ENCODE results near the gene ZER1. TPM values are rescaled to one million over a fixed set of nuclear protein-coding genes. Genes with fewer than 3 reads are reported as not detected.

ZER1 gene
- total RNA-seq (ENCODE audit: low replicate concordance) = 14.7 and 28.2 TPM in 2 replicates

DNA sequence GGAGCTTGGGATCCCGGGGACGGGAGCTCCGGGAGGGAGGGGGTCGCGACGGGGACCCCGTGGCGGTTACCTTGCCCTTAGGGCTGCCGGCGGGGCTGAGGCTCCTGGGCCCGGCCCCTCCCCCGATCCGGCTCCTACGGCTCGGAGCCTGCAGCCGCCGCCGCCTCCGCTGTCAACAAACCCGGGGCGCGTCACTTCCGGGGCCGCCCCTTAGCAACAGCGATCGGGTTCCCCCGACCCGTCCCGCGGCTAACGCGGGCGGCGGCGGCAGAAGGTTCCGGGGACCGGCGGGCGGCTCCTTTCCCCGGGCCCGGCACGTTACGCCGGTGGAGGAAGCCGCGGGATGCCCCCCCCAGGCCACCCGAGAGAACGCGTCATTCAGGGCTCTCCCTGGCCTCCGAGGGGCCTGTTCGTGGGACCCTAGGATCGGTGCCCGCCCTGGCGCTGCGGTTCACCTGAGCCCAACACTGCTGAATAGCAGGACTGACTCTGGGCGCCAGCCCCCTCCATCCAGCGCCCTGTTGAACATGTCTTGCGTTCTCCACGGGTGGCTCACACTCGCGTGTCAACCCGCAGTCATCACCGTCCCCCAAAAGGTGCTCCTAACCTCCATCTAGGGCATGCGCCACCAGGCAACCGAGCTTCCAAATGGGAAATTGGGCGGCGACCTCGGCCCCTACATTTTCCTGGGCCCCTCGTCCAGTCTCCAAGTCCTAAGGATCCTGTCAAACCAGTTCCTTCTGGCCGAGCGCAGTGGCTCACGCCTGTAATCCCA is at the start of gene ZER1:
TSS of gene ZER1 (minus strand) at position 183 of the 775 bp plus-strand sequence. CDS start 16,362 bp downstream, outside the sequence.
- H3K27me3 ChIP-seq = no peaks in the 10 kb centered on the region
- peak; percentile 97 for DNase-seq (ENCODE audit: low spot score)
- H3K4me1 Mint-ChIP-seq = peaks cover 17% of the 10 kb centered on the region
- H3K9ac ChIP-seq = peak within 1 kb of the TSS; percentile 84
- peak within 1 kb of the TSS; percentile 72 for H3K27ac ChIP-seq
- H3K36me3 ChIP-seq = no peaks in the 10 kb centered on the region
- peak within 1 kb of the TSS; percentile 91 for H2AFZ ChIP-seq (replicated peaks)
- H3F3A ChIP-seq (ENCODE audit: low read depth) = peaks cover 24% of the 10 kb centered on the region
- peaks cover 11% of the 10 kb centered on the region for H3K27me3 Mint-ChIP-seq (ENCODE audit: insufficient read depth, low read depth)
- no peaks in the 10 kb centered on the region for H3K9me3 ChIP-seq (ENCODE audit: low read depth)
- H3K4me1 ChIP-seq = no peaks in the 10 kb centered on the region
- no peak for TF ChIP-seq CTCF (IDR thresholded peaks at IDR 0.05)
- no peak for TF ChIP-seq EZH2phosphoT487 (IDR thresholded peaks at IDR 0.05)
- no peak for TF ChIP-seq EZH2 (IDR thresholded peaks at IDR 0.05)
- H3K9me3 Mint-ChIP-seq = peaks cover 6% of the 10 kb centered on the region
- peak within 1 kb of the TSS; percentile 97 for H3K4me3 Mint-ChIP-seq
- H3K79me2 ChIP-seq (ENCODE audit: low read depth) = peaks cover 24% of the 10 kb centered on the region
- no peaks in the 10 kb centered on the region for H3K36me3 Mint-ChIP-seq
- H3K4me3 ChIP-seq = peak within 1 kb of the TSS; percentile 95
- peaks cover 10% of the 10 kb centered on the region for H4K20me1 ChIP-seq (ENCODE audit: low read depth)
- peak within 1 kb of the TSS; percentile 95 for H3K27ac Mint-ChIP-seq
- peak within 1 kb of the TSS; percentile 95 for H3K4me2 ChIP-seq

DNA sequence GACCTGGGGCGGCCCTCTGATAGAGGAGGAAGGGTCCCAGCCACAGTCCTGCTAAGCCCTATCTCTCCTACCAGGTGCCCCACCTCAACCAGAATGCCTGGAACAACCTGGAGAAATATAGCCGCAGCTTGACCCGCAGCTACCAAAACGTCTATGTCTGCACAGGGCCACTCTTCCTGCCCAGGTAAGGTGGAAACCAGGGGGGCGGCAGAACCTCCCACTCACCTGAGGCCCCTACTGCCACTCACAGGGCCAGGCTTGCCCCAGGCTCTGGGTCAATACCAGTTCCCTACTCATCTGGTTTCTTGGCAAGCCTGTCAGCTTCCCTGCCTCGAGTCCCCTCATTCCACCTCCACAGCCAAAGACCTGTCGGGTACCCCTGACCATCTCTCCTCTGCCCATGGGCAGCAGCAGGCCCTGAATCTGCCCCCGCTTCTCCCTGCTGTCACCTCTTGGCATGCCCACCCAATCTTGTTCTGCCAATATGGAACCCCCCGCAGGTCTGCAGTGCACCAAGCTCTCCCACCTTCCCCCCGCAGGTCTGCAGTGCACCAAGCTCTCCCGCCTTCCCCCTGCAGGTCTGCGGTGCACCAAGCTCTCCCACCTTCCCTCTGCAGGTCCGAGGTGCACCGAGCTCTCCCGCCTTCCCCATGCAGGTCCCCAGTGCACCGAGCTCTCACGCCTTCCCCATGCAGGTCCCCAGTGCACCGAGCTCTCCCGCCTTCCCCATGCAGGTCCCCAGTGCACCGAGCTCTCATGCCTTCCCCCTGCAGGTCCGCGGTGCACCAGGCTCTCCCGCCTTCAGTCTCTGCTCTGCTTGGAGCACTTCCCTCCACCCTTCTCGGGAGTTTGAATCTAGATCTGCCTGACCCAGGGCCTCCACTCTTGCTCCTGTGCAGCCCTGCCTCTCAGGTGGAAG is 49.2 kb upstream of the ZER1 start:
- Mint-ChIP-seq H3K4me3 (peak overlapping the region; percentile 43), H3K4me1 (peaks cover 14% of the 10 kb centered on the region), H3K9me3 (no peaks in the 10 kb centered on the region), H3K36me3 (peaks cover 5% of the 10 kb centered on the region), H3K27me3 (ENCODE audit: insufficient read depth, low read depth) (peaks cover 2% of the 10 kb centered on the region), H3K27ac (no peak overlapping the region)
- Histone ChIP-seq H3K79me2 (ENCODE audit: low read depth) (no peaks in the 10 kb centered on the region), H3K36me3 (no peaks in the 10 kb centered on the region), H2AFZ (replicated peaks) (no peak overlapping the region), H3K4me3 (no peak overlapping the region), H3K9ac (no peak overlapping the region), H3K9me3 (ENCODE audit: low read depth) (no peaks in the 10 kb centered on the region), H3K27me3 (peaks cover 11% of the 10 kb centered on the region), H3F3A (ENCODE audit: low read depth) (peaks cover 16% of the 10 kb centered on the region), H3K27ac (no peak overlapping the region), H3K4me1 (peaks cover 7% of the 10 kb centered on the region), H3K4me2 (no peak overlapping the region), H4K20me1 (ENCODE audit: low read depth) (peaks cover 31% of the 10 kb centered on the region)
- no peak for DNase-seq (ENCODE audit: low spot score)
- no peak for TF ChIP-seq CTCF (IDR thresholded peaks at IDR 0.05)
- no peak for TF ChIP-seq EZH2 (IDR thresholded peaks at IDR 0.05)
- TF ChIP-seq EZH2phosphoT487 (IDR thresholded peaks at IDR 0.05) = no peak

- peak overlapping the region; percentile 87 for H3K4me3 Mint-ChIP-seq
- TF ChIP-seq CTCF (IDR thresholded peaks at IDR 0.05) (no peak), EZH2phosphoT487 (IDR thresholded peaks at IDR 0.05) (no peak), EZH2 (IDR thresholded peaks at IDR 0.05) (no peak)
- H3K9me3 Mint-ChIP-seq = no peaks in the 10 kb centered on the region
- Histone ChIP-seq H3K9me3 (ENCODE audit: low read depth) (no peaks in the 10 kb centered on the region), H3F3A (ENCODE audit: low read depth) (peaks cover 16% of the 10 kb centered on the region), H3K4me3 (peak overlapping the region; percentile 51), H3K27me3 (peaks cover 11% of the 10 kb centered on the region), H3K27ac (no peak overlapping the region), H3K79me2 (ENCODE audit: low read depth) (no peaks in the 10 kb centered on the region), H3K9ac (no peak overlapping the region), H4K20me1 (ENCODE audit: low read depth) (peaks cover 31% of the 10 kb centered on the region), H3K4me1 (peaks cover 7% of the 10 kb centered on the region), H3K4me2 (peak overlapping the region; percentile 96), H3K36me3 (no peaks in the 10 kb centered on the region), H2AFZ (replicated peaks) (no peak overlapping the region)
- H3K36me3 Mint-ChIP-seq = peaks cover 2% of the 10 kb centered on the region
- DNase-seq (ENCODE audit: low spot score) = peak; percentile 25
- no peak overlapping the region for H3K27ac Mint-ChIP-seq
- peaks cover 5% of the 10 kb centered on the region for H3K27me3 Mint-ChIP-seq (ENCODE audit: insufficient read depth, low read depth)
- H3K4me1 Mint-ChIP-seq = peaks cover 14% of the 10 kb centered on the region
These were observed 48.3 kb upstream of the ZER1 start for GRCh38 chr9:128819716-128820664.

Data from neural progenitor cell (in vitro differentiated cells).